Hepatocyte (in vitro differentiated cells): Measurements from ENCODE around the gene CCDC3. TPM values are rescaled to one million over a fixed set of nuclear protein-coding genes. Genes with fewer than 3 reads are reported as not detected.

ENCODE experiments used
- DNase-seq: peaks from one replicate; pipeline ENCODE4 v3.0.0-alpha.2; 2016; ENCODE audit warnings: low spot score
- H2AFZ ChIP-seq: fragments of 200-600 bp; sonication (generic); 2 replicates; pipeline ENCODE4 v1.6.0; 2016; ENCODE audit warnings: antibody characterized with exemption, mild to moderate bottlenecking
- H3K27ac ChIP-seq: fragments of 200-600 bp; sonication (generic); 2 replicates; pipeline ENCODE4 v1.5.1; 2016; ENCODE audit warnings: mild to moderate bottlenecking
- H3K27me3 ChIP-seq: fragments of 200-600 bp; sonication (generic); 2 replicates; pipeline ENCODE4 v1.6.1; 2016
- H3K36me3 ChIP-seq: fragments of 200-600 bp; sonication (generic); replicated peaks from 2 replicates; pipeline ENCODE4 v1.5.1; 2016; ENCODE audit warnings: low read depth; ENCODE audit not compliant: insufficient read depth
- H3K4me1 ChIP-seq: fragments of 200-600 bp; sonication (generic); 2 replicates; pipeline ENCODE4 v1.5.1; 2016; ENCODE audit warnings: mild to moderate bottlenecking, moderate library complexity; ENCODE audit not compliant: insufficient read depth
- H3K4me2 ChIP-seq: fragments of 200-600 bp; sonication (generic); 2 replicates; pipeline ENCODE4 v1.6.0; 2016
- H3K4me3 ChIP-seq: fragments of 200-600 bp; sonication (generic); 2 replicates; pipeline ENCODE4 v1.5.1; 2016; ENCODE audit warnings: mild to moderate bottlenecking
- H3K79me2 ChIP-seq: fragments of 200-600 bp; sonication (generic); 2 replicates; pipeline ENCODE4 v1.6.0; 2017; ENCODE audit warnings: mild to moderate bottlenecking
- H3K9me2 ChIP-seq: fragments of 200-600 bp; sonication (generic); replicated peaks from 2 replicates; pipeline ENCODE4 v1.6.0; 2017; ENCODE audit warnings: mild to moderate bottlenecking; ENCODE audit not compliant: insufficient read depth
- H3K9me3 ChIP-seq: fragments of 200-600 bp; sonication (generic); 2 replicates; pipeline ENCODE4 v1.5.1; 2016; ENCODE audit warnings: low read depth, mild to moderate bottlenecking
- H4K20me1 ChIP-seq: fragments of 200-600 bp; sonication (generic); 2 replicates; pipeline ENCODE4 v1.6.0; 2016; ENCODE audit warnings: mild to moderate bottlenecking; ENCODE audit not compliant: insufficient read depth, poor library complexity, severe bottlenecking
- CTCF ChIP-seq: fragments of 200-600 bp; sonication (generic); IDR thresholded peaks from 2 replicates; pipeline ENCODE4 v1.5.1; 2016; ENCODE audit warnings: antibody characterized with exemption, mild to moderate bottlenecking; ENCODE audit not compliant: poor library complexity
- EZH2 ChIP-seq: fragments of 200-600 bp; sonication (generic); IDR thresholded peaks from 2 replicates; pipeline ENCODE4 v1.6.1; 2016; ENCODE audit warnings: antibody characterized with exemption, mild to moderate bottlenecking, borderline replicate concordance
- EZH2phosphoT487 ChIP-seq: fragments of 200-600 bp; sonication (generic); IDR thresholded peaks from one replicate; pipeline ENCODE4 v1.6.1; 2018; ENCODE audit warnings: antibody characterized with exemption, mild to moderate bottlenecking, low read depth, moderate library complexity; ENCODE audit not compliant: unreplicated experiment, severe bottlenecking
- WGBS: methylation state at CpG from one replicate; pipeline ENCODE4 v1.1.6; 2016; ENCODE audit warnings: low lambda C conversion rate; ENCODE audit errors: missing lambda C conversion rate; 5-methylcytosine and 5-hydroxymethylcytosine counted together
- polyA plus RNA-seq: library from polyadenylated mRNA; unstranded; fragments of >200 nt; fragmentation: Nextera tagmentation; extraction: Ambion mirVana; gene quantifications from 2 replicates; pipeline ENCODE4 v1.2.1, GENCODE V29; 2016
- total RNA-seq: library from RNA; depleted of rRNA; stranded (reverse); fragments of >200 nt; gene quantifications from 2 replicates; pipeline ENCODE4 v1.2.3, GENCODE V29; 2014

Gene CCDC3
- total and polyA plus RNA-seq, 2 experiments from 2014 or later: 10.4 to 10.5 TPM

- Histone ChIP-seq H3K4me3 (no peak overlapping the region), H3K4me1 (no peaks in the 10 kb centered on the region), H3K9me2 (no peaks in the 10 kb centered on the region), H2AFZ (no peak overlapping the region), H3K27ac (no peak overlapping the region), H3K27me3 (no peaks in the 10 kb centered on the region), H3K4me2 (no peak overlapping the region), H3K36me3 (no peaks in the 10 kb centered on the region), H4K20me1 (no peaks in the 10 kb centered on the region), H3K9me3 (no peaks in the 10 kb centered on the region), H3K79me2 (no peaks in the 10 kb centered on the region)
- DNase-seq: no peak
- WGBS: 81% methylated on average over 2 of the region's 2 CpGs
- TF ChIP-seq EZH2 (no peak), CTCF (no peak), EZH2phosphoT487 (no peak)
These were observed 42.0 kb upstream of the CCDC3 start for GRCh38 chr10:13043520-13043919.

- Histone ChIP-seq H3K9me2 (no peaks in the 10 kb centered on the region), H3K4me3 (no peak overlapping the region), H3K4me2 (no peak overlapping the region), H3K27ac (no peak overlapping the region), H3K9me3 (no peaks in the 10 kb centered on the region), H4K20me1 (no peaks in the 10 kb centered on the region), H3K36me3 (no peaks in the 10 kb centered on the region), H3K27me3 (no peaks in the 10 kb centered on the region), H3K79me2 (no peaks in the 10 kb centered on the region), H2AFZ (no peak overlapping the region), H3K4me1 (no peaks in the 10 kb centered on the region)
- no peak for DNase-seq
- TF ChIP-seq CTCF (no peak), EZH2phosphoT487 (no peak), EZH2 (no peak)
- 78% methylated on average over 6 of the region's 6 CpGs for WGBS
These were observed 38.2 kb upstream of the CCDC3 start for GRCh38 chr10:13039761-13040160.

DNA sequence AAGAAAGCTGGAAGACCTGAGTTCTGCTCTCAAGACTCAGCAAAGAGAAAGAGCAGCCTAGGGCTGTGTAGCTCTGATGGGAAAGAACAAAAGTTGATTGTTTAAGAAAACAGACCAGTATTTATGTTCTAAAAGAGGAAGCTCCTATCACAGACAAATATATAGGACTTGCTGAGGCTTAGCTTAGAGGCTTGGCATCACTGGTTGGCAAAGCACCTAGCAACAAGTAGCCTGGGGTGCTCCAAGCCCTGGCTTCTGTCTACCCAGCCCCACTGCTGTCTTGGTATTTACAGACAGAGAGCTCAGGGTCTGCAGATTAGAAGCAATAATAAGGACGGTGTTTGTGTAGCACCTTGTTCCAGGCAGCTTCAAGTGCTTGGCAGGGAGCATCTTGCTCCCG is 36.9 kb upstream of the CCDC3 start:
- no peak overlapping the region for H3K4me3 ChIP-seq
- H2AFZ ChIP-seq: no peak overlapping the region
- no peaks in the 10 kb centered on the region for H3K36me3 ChIP-seq
- DNase-seq: no peak
- H4K20me1 ChIP-seq: no peaks in the 10 kb centered on the region
- no peaks in the 10 kb centered on the region for H3K9me3 ChIP-seq
- H3K79me2 ChIP-seq: no peaks in the 10 kb centered on the region
- no peak overlapping the region for H3K4me2 ChIP-seq
- 68% methylated on average over 2 of the region's 2 CpGs for WGBS
- H3K9me2 ChIP-seq: no peaks in the 10 kb centered on the region
- no peaks in the 10 kb centered on the region for H3K4me1 ChIP-seq
- no peak overlapping the region for H3K27ac ChIP-seq
- TF ChIP-seq EZH2phosphoT487: no peak
- no peak for TF ChIP-seq EZH2
- no peak for TF ChIP-seq CTCF
- H3K27me3 ChIP-seq: no peaks in the 10 kb centered on the region

- H3K4me2 ChIP-seq: no peak overlapping the region
- H3K27ac ChIP-seq: no peak overlapping the region
- no peaks in the 10 kb centered on the region for H3K9me3 ChIP-seq
- no peaks in the 10 kb centered on the region for H3K79me2 ChIP-seq
- no peak for DNase-seq
- 95% methylated on average over 2 of the region's 2 CpGs for WGBS
- H3K36me3 ChIP-seq: no peaks in the 10 kb centered on the region
- no peak overlapping the region for H3K4me3 ChIP-seq
- no peaks in the 10 kb centered on the region for H3K9me2 ChIP-seq
- no peaks in the 10 kb centered on the region for H3K27me3 ChIP-seq
- no peak for TF ChIP-seq EZH2phosphoT487
- no peak for TF ChIP-seq CTCF
- no peak for TF ChIP-seq EZH2
- no peaks in the 10 kb centered on the region for H4K20me1 ChIP-seq
- H2AFZ ChIP-seq: no peak overlapping the region
- no peaks in the 10 kb centered on the region for H3K4me1 ChIP-seq
These were observed 36.3 kb upstream of the CCDC3 start for GRCh38 chr10:13037832-13038231.
